Measurements from ENCODE around the gene TIGD4. TPM values are rescaled to one million over a fixed set of nuclear protein-coding genes. Genes with fewer than 3 reads are reported as not detected.

Gene TIGD4
- total and polyA plus RNA-seq, 2 of the 8 experiments (the other 6 are each of a cell fraction or from before 2014, with no cell fraction given): 0.42 to 2.3 TPM

DNA sequence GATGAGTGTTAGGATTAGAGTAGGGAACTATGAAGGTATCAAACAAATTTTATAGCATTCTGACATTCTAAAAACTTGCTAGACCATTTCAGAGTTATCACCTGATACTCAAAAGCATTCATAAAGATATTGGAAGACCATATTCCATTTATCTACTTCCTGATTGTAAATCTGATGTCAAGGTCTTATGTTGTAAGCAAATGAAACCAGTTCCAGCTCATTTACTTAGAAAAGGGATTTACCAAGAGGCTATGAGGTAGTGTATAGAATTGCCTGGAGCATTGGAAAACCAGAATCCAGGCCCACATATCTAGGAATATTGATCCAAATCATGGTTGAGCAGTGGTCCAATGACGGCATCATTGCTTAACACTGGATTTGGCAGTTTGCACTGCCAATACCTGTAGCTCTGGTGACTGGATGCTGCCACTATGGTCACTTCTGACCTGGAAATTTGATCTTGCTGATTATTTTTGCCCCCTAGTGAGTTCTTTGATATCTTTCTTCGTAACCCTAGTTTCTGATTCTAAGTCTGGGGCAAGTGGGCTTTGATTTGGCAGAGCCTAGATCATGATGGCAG is 25.6 kb upstream of the TIGD4 start:
- Histone ChIP-seq H3K4me1 (replicated peaks in 1 of 4; ENCODE audit: control insufficient read depth in 3 of 4, insufficient read depth in 4 of 4, low read length in 3 of 4) (peaks cover 0 to 12% (median 0%) of the 10 kb centered on the region in 4 experiments; a peak in 2 of 7 replicates), H3K14ac (ENCODE audit: insufficient read length) (no peak overlapping the region), H3K56ac (replicated peaks; ENCODE audit: insufficient read length, low read depth, low read length) (no peak overlapping the region), H4K8ac (ENCODE audit: extremely low read depth, insufficient read depth, low read length) (no peak overlapping the region), H3K27ac (ENCODE audit: low read depth, low read length) (no peak overlapping the region), H2BK12ac (ENCODE audit: low read depth, low read length) (no peak overlapping the region), H4K91ac (replicated peaks; ENCODE audit: insufficient read length, low read length) (no peak overlapping the region), H3K9me3 (ENCODE audit: insufficient read depth in 2 of 2, low read depth in 1 of 2, low read length in 1 of 2) (no peaks in the 10 kb centered on the region), H3K79me1 (ENCODE audit: low read depth, low read length) (no peaks in the 10 kb centered on the region; the same call in 1 of the 2 replicates), H3K23me2 (ENCODE audit: low read depth, low read length) (no peaks in the 10 kb centered on the region), H2AK5ac (ENCODE audit: low read depth, low read length) (no peak overlapping the region), H3K27me3 (replicated peaks in 1 of 4; ENCODE audit: control insufficient read depth in 3 of 4, extremely low read depth in 1 of 4, insufficient read depth in 3 of 4, low read length in 3 of 4) (no peaks in the 10 kb centered on the region), H4K5ac (ENCODE audit: insufficient read length, low read depth, low read length) (no peak overlapping the region), H3K4me3 (ENCODE audit: extremely low read depth in 1 of 4, insufficient read depth in 2 of 4, low read depth in 3 of 4, low read length in 4 of 4) (no peak overlapping the region), H2BK15ac (ENCODE audit: low read length) (no peak overlapping the region), H2BK20ac (ENCODE audit: low read length) (no peak overlapping the region), H4K20me1 (replicated peaks in 1 of 2; ENCODE audit: control insufficient read depth in 1 of 2, insufficient read depth in 2 of 2, low read length in 2 of 2) (no peaks in the 10 kb centered on the region), H3K4ac (replicated peaks; ENCODE audit: insufficient read length, low read depth, low read length) (no peak overlapping the region), H3K23ac (ENCODE audit: insufficient read length) (no peak overlapping the region), H3K36me3 (ENCODE audit: control insufficient read depth in 2 of 4, insufficient read depth in 4 of 4, low read length in 3 of 4) (peaks cover 0 to 2% (median 0%) of the 10 kb centered on the region in 4 experiments; a peak in 1 of 8 replicates), H3K9ac (replicated peaks in 1 of 4; ENCODE audit: extremely low read depth in 1 of 4, low read depth in 3 of 4, low read length in 3 of 4) (no peak overlapping the region), H3K18ac (ENCODE audit: extremely low read depth, low read length) (no peak overlapping the region), H2BK5ac (ENCODE audit: low read depth, low read length) (no peak overlapping the region), H3K79me2 (ENCODE audit: control insufficient read depth in 1 of 2, insufficient read depth in 2 of 2, low read length in 2 of 2) (peaks cover 0 to 68% of the 10 kb centered on the region in 2 experiments; a peak in 2 of 4 replicates), H3K4me2 (ENCODE audit: insufficient read depth in 1 of 2, low read depth in 2 of 2, low read length in 2 of 2) (no peak overlapping the region), H2AFZ (ENCODE audit: low read length) (no peak overlapping the region), H2BK120ac (replicated peaks; ENCODE audit: low read depth, low read length) (no peak overlapping the region)
- WGBS, 2 experiments (ENCODE audit: extremely low coverage in 1 of 2, insufficient coverage in 1 of 2, insufficient read length in 1 of 2, insufficient replicate concordance in 2 of 2, low coverage in 1 of 2, low lambda C conversion rate in 2 of 2, missing lambda C conversion rate in 1 of 2): 95% methylated on average over 2 of the region's 2 CpGs; no CpG with 5 or more reads in 1 of the 2 experiments
- POLR2A ChIA-PET (ENCODE audit: partially characterized antibody): no interaction called here
- FAIRE-seq (no peak), DNase-seq (ENCODE audit: low read depth in 1 of 2, low spot score in 2 of 2) (no peak)
- CTCF ChIA-PET (ENCODE audit: partially characterized antibody): interaction anchor here (0.6 to 1.2 kb wide), 3 partner anchors 21 to 973 kb away, joined by 3 to 4 read pairs (median 3); no protein-coding TSS in a partner anchor
- TF ChIP-seq JUND (IDR thresholded peaks at IDR 0.05; ENCODE audit: low read length) (no peak), SP4 (IDR thresholded peaks at IDR 0.05; ENCODE audit: low read length) (no peak), KDM5A (IDR thresholded peaks at IDR 0.05; ENCODE audit: low read length) (no peak)
